ENCODE measurements around the gene SELP.

SELP gene

DNA sequence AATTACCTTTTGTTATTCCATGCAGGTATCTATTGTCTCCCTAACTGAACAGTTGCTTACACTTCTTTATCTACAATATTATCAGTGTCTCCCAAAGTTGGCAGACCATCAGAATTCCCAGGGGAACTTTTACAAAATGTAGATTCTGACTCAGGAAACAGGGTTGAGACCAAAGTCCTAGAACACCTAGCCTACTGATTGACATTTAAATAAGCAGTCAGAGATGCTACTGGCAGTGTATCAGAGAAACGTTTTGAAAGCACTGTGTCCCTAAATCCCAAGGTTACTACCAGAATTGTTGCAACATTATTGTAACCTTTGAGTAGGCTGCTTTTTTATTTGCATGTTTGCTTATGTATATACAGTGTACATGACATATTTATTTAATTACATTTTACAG lies 41.8 kb downstream of the SELP start:
- H3K27ac ChIP-seq (replicated peaks; ENCODE audit: low read length): no peak overlapping the region
- no peaks in the 10 kb centered on the region for H3K79me1 ChIP-seq (ENCODE audit: low read depth, low read length)
- H2AK5ac ChIP-seq (ENCODE audit: low read depth, low read length): no peak overlapping the region
- H3K4me3 ChIP-seq (ENCODE audit: low read length in 2 of 2): no peak overlapping the region
- H4K8ac ChIP-seq (ENCODE audit: low read depth, low read length): no peak overlapping the region
- no peak for DNase-seq (ENCODE audit: low spot score)
- no peak overlapping the region for H3K14ac ChIP-seq (ENCODE audit: low read length)
- H2BK120ac ChIP-seq (ENCODE audit: low read depth, low read length): no peak overlapping the region
- H2BK5ac ChIP-seq (ENCODE audit: low read length): no peak overlapping the region
- H3K36me3 ChIP-seq (replicated peaks in 1 of 2; ENCODE audit: control insufficient read depth in 2 of 2, insufficient read depth in 2 of 2, low read length in 2 of 2): no peaks in the 10 kb centered on the region
- peaks cover 0 to 14% (median 0%) of the 10 kb centered on the region in 3 experiments for H3K27me3 ChIP-seq (ENCODE audit: control insufficient read depth in 3 of 3, insufficient read depth in 3 of 3, low read depth in 1 of 3, low read length in 3 of 3)
- no CpG with 5 or more reads among the region's 1 CpG for WGBS, 2 donors (ENCODE audit: extremely low coverage in 2 of 2, insufficient read length in 2 of 2, insufficient replicate concordance in 1 of 2)
- H4K91ac ChIP-seq (ENCODE audit: low read depth, low read length, poor library complexity): no peak overlapping the region
- H2BK15ac ChIP-seq (ENCODE audit: low read length): no peak overlapping the region
- no peak overlapping the region for H3K9ac ChIP-seq (ENCODE audit: low read depth, low read length, poor library complexity)
- H2AFZ ChIP-seq (ENCODE audit: low read length): no peak overlapping the region
- H3K18ac ChIP-seq (ENCODE audit: low read length): no peak overlapping the region
- no peak overlapping the region for H2BK12ac ChIP-seq (ENCODE audit: low read length)
- no peaks in the 10 kb centered on the region for H3K9me3 ChIP-seq (replicated peaks in 1 of 2; ENCODE audit: control insufficient read depth in 2 of 2, insufficient read depth in 1 of 2, low read depth in 1 of 2, low read length in 2 of 2)
- no peak overlapping the region for H3K4me2 ChIP-seq (ENCODE audit: insufficient read depth, low read length, poor library complexity, severe bottlenecking)
- peaks cover 0 to 2% of the 10 kb centered on the region in 2 donors for H3K4me1 ChIP-seq (ENCODE audit: control insufficient read depth in 2 of 2, insufficient read depth in 1 of 2, low read depth in 1 of 2, low read length in 2 of 2)
- no peak overlapping the region for H3K23ac ChIP-seq (ENCODE audit: low read depth, low read length, poor library complexity)
- H3K4ac ChIP-seq (ENCODE audit: low read length): no peak overlapping the region

GRCh38 chr1:169586395-169587255 lies 43.3 kb downstream of the SELP start, which contains the start of gene F5:
TSS of gene F5 (minus strand) at chr1:169586481. CDS start at chr1:169586386, 95 bp downstream.
- Histone ChIP-seq H3K27me3 (ENCODE audit: control insufficient read depth in 3 of 3, insufficient read depth in 3 of 3, low read depth in 1 of 3, low read length in 3 of 3) (peaks cover 0 to 14% (median 0%) of the 10 kb centered on the region in 3 experiments), H2BK12ac (ENCODE audit: low read length) (peak within 1 kb of the TSS; percentile 46), H2BK5ac (ENCODE audit: low read length) (peak within 1 kb of the TSS; percentile 87), H4K91ac (ENCODE audit: low read depth, low read length, poor library complexity) (no peak within 1 kb of the TSS), H3K79me1 (ENCODE audit: low read depth, low read length) (no peaks in the 10 kb centered on the region), H2BK120ac (ENCODE audit: low read depth, low read length) (no peak within 1 kb of the TSS), H3K4me2 (ENCODE audit: insufficient read depth, low read length, poor library complexity, severe bottlenecking) (peak within 1 kb of the TSS; percentile 48), H3K27ac (replicated peaks; ENCODE audit: low read length) (no peak within 1 kb of the TSS), H3K18ac (ENCODE audit: low read length) (peak within 1 kb of the TSS; percentile 94), H3K9ac (ENCODE audit: low read depth, low read length, poor library complexity) (peak within 1 kb of the TSS; percentile 72), H3K4ac (ENCODE audit: low read length) (no peak within 1 kb of the TSS), H3K23ac (ENCODE audit: low read depth, low read length, poor library complexity) (peak within 1 kb of the TSS; percentile 34), H2BK15ac (ENCODE audit: low read length) (no peak within 1 kb of the TSS), H3K4me1 (ENCODE audit: control insufficient read depth in 2 of 2, insufficient read depth in 1 of 2, low read depth in 1 of 2, low read length in 2 of 2) (peaks cover 0 to 2% of the 10 kb centered on the region in 2 donors), H3K36me3 (replicated peaks in 1 of 2; ENCODE audit: control insufficient read depth in 2 of 2, insufficient read depth in 2 of 2, low read length in 2 of 2) (no peaks in the 10 kb centered on the region), H3K9me3 (replicated peaks in 1 of 2; ENCODE audit: control insufficient read depth in 2 of 2, insufficient read depth in 1 of 2, low read depth in 1 of 2, low read length in 2 of 2) (no peaks in the 10 kb centered on the region), H3K14ac (ENCODE audit: low read length) (no peak within 1 kb of the TSS), H2AFZ (ENCODE audit: low read length) (peak within 1 kb of the TSS; percentile 75), H3K4me3 (ENCODE audit: low read length in 2 of 2) (peak within 1 kb of the TSS in 1 of 2 donors; percentile 7), H4K8ac (ENCODE audit: low read depth, low read length) (no peak within 1 kb of the TSS), H2AK5ac (ENCODE audit: low read depth, low read length) (peak within 1 kb of the TSS; percentile 3)
- no CpG with 5 or more reads among the region's 15 CpGs for WGBS, 2 donors (ENCODE audit: extremely low coverage in 2 of 2, insufficient read length in 2 of 2, insufficient replicate concordance in 1 of 2)
- peak; percentile 49 for DNase-seq (ENCODE audit: low spot score)

DNA sequence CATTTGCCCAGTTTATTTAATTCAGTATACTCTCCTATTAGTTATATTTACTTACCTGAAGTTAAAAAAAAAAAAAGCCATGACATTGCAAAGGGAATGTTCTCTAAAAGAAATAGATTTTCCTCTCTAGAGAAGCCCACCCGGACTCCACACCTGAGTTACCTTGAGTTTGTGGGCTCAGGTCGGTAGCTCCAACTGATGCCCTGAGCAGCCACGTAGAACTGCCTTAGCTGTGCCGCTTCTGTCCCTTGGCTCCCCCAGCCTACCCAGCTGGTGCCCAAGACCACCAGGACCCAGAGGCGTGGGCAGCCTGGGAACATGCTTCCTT lies 43.9 kb downstream of the SELP start:
- H3K18ac ChIP-seq (ENCODE audit: low read length): peak overlapping the region; percentile 94
- H2AK5ac ChIP-seq (ENCODE audit: low read depth, low read length): no peak overlapping the region
- H3K9ac ChIP-seq (ENCODE audit: low read depth, low read length, poor library complexity): peak overlapping the region; percentile 72
- no peak overlapping the region for H3K4ac ChIP-seq (ENCODE audit: low read length)
- no CpG with 5 or more reads among the region's 5 CpGs for WGBS, 2 donors (ENCODE audit: extremely low coverage in 2 of 2, insufficient read length in 2 of 2, insufficient replicate concordance in 1 of 2)
- H2BK5ac ChIP-seq (ENCODE audit: low read length): peak overlapping the region; percentile 87
- H3K9me3 ChIP-seq (replicated peaks in 1 of 2; ENCODE audit: control insufficient read depth in 2 of 2, insufficient read depth in 1 of 2, low read depth in 1 of 2, low read length in 2 of 2): no peaks in the 10 kb centered on the region
- peak overlapping the region; percentile 75 for H2AFZ ChIP-seq (ENCODE audit: low read length)
- H3K14ac ChIP-seq (ENCODE audit: low read length): no peak overlapping the region
- no peaks in the 10 kb centered on the region for H3K79me1 ChIP-seq (ENCODE audit: low read depth, low read length)
- peaks cover 0 to 14% (median 0%) of the 10 kb centered on the region in 3 experiments for H3K27me3 ChIP-seq (ENCODE audit: control insufficient read depth in 3 of 3, insufficient read depth in 3 of 3, low read depth in 1 of 3, low read length in 3 of 3)
- H4K8ac ChIP-seq (ENCODE audit: low read depth, low read length): no peak overlapping the region
- no peak overlapping the region for H2BK15ac ChIP-seq (ENCODE audit: low read length)
- no peaks in the 10 kb centered on the region for H3K36me3 ChIP-seq (replicated peaks in 1 of 2; ENCODE audit: control insufficient read depth in 2 of 2, insufficient read depth in 2 of 2, low read length in 2 of 2)
- no peak overlapping the region for H4K91ac ChIP-seq (ENCODE audit: low read depth, low read length, poor library complexity)
- H2BK12ac ChIP-seq (ENCODE audit: low read length): peak overlapping the region; percentile 46
- peak overlapping the region; percentile 48 for H3K4me2 ChIP-seq (ENCODE audit: insufficient read depth, low read length, poor library complexity, severe bottlenecking)
- H3K4me1 ChIP-seq (ENCODE audit: control insufficient read depth in 2 of 2, insufficient read depth in 1 of 2, low read depth in 1 of 2, low read length in 2 of 2): peaks cover 0 to 2% of the 10 kb centered on the region in 2 donors
- peak overlapping the region; percentile 34 for H3K23ac ChIP-seq (ENCODE audit: low read depth, low read length, poor library complexity)
- H3K27ac ChIP-seq (replicated peaks; ENCODE audit: low read length): no peak overlapping the region
- H2BK120ac ChIP-seq (ENCODE audit: low read depth, low read length): no peak overlapping the region
- no peak for DNase-seq (ENCODE audit: low spot score)
- peak overlapping the region in 1 of 2 donors; percentile 7 for H3K4me3 ChIP-seq (ENCODE audit: low read length in 2 of 2)

DNA sequence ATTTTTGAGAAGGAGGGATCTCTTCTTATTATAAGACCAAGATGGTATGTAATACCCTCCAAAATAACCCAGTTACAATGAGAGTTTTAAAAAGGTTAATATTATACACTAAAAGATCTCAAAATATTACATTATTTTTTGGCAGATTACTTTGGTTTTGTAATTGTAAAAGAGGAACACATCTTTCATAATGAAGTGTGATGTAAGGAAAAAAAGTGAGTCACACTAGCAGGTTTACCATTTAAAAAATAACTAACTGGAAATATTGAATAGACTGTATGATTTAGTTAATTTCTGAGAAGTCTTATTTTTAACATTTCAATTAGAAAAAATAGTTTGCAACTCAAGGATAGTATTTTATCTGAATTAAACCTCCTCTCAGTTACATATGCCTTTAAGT lies 44.7 kb downstream of the SELP start:
- H3K9me3 ChIP-seq (replicated peaks in 1 of 2; ENCODE audit: control insufficient read depth in 2 of 2, insufficient read depth in 1 of 2, low read depth in 1 of 2, low read length in 2 of 2): no peaks in the 10 kb centered on the region
- no peaks in the 10 kb centered on the region for H3K36me3 ChIP-seq (replicated peaks in 1 of 2; ENCODE audit: control insufficient read depth in 2 of 2, insufficient read depth in 2 of 2, low read length in 2 of 2)
- H3K27me3 ChIP-seq (ENCODE audit: control insufficient read depth in 3 of 3, insufficient read depth in 3 of 3, low read depth in 1 of 3, low read length in 3 of 3): peaks cover 0 to 14% (median 0%) of the 10 kb centered on the region in 3 experiments
- H3K23ac ChIP-seq (ENCODE audit: low read depth, low read length, poor library complexity): no peak overlapping the region
- H3K4me1 ChIP-seq (ENCODE audit: control insufficient read depth in 2 of 2, insufficient read depth in 1 of 2, low read depth in 1 of 2, low read length in 2 of 2): peaks cover 0 to 2% of the 10 kb centered on the region in 2 donors
- no peak overlapping the region for H3K9ac ChIP-seq (ENCODE audit: low read depth, low read length, poor library complexity)
- no peak overlapping the region for H3K27ac ChIP-seq (replicated peaks; ENCODE audit: low read length)
- no peak overlapping the region for H2AFZ ChIP-seq (ENCODE audit: low read length)
- DNase-seq (ENCODE audit: low spot score): no peak
- no peak overlapping the region for H3K18ac ChIP-seq (ENCODE audit: low read length)
- H3K79me1 ChIP-seq (ENCODE audit: low read depth, low read length): no peaks in the 10 kb centered on the region
- H2BK12ac ChIP-seq (ENCODE audit: low read length): no peak overlapping the region
- no peak overlapping the region for H2BK5ac ChIP-seq (ENCODE audit: low read length)
- no peak overlapping the region for H3K14ac ChIP-seq (ENCODE audit: low read length)
- H2AK5ac ChIP-seq (ENCODE audit: low read depth, low read length): no peak overlapping the region
- no peak overlapping the region for H3K4ac ChIP-seq (ENCODE audit: low read length)
- H4K91ac ChIP-seq (ENCODE audit: low read depth, low read length, poor library complexity): no peak overlapping the region
- H3K4me3 ChIP-seq (ENCODE audit: low read length in 2 of 2): no peak overlapping the region
- no peak overlapping the region for H4K8ac ChIP-seq (ENCODE audit: low read depth, low read length)
- H3K4me2 ChIP-seq (ENCODE audit: insufficient read depth, low read length, poor library complexity, severe bottlenecking): no peak overlapping the region
- no peak overlapping the region for H2BK120ac ChIP-seq (ENCODE audit: low read depth, low read length)
- H2BK15ac ChIP-seq (ENCODE audit: low read length): no peak overlapping the region
